NCI-H1105 treated with DMSO at 0.1 percent for 48 hours (cell line): ENCODE results near the gene TBC1D16.

Experiments used
- DNase-seq: peaks from one replicate; lab custom pipeline; 2025; lab: John Stamatoyannopoulos, UW

TBC1D16 gene

GRCh38 chr17:80035687-80035936 lies at the start of gene TBC1D16:
Gene TBC1D16 (minus strand): TSS chr17:80035872. CDS start chr17:80013547, 22,325 bp downstream.
- DNase-seq = no peak

GRCh38 chr17:80084773-80085172 lies 49.1 kb upstream of the TBC1D16 start:
- no peak for DNase-seq

GRCh38 chr17:80083136-80083661 lies 47.5 kb upstream of the TBC1D16 start:
- no peak for DNase-seq

- DNase-seq = peak; percentile 69
Observed at GRCh38 chr17:80082403-80083135, 46.9 kb upstream of the TBC1D16 start.

GRCh38 chr17:80081596-80081995 lies 45.9 kb upstream of the TBC1D16 start:
- DNase-seq = no peak

- DNase-seq = no peak
Observed at GRCh38 chr17:80080081-80080480, 44.4 kb upstream of the TBC1D16 start.

GRCh38 chr17:80072410-80072809 lies 36.7 kb upstream of the TBC1D16 start:
- DNase-seq = no peak

GRCh38 chr17:80071116-80071841 lies 35.6 kb upstream of the TBC1D16 start:
- DNase-seq = peak; percentile 28

- no peak for DNase-seq
Observed at GRCh38 chr17:80070375-80071115, 34.9 kb upstream of the TBC1D16 start.

GRCh38 chr17:80068301-80069222 lies 32.9 kb upstream of the TBC1D16 start:
- DNase-seq = no peak

- DNase-seq = no peak
Observed at GRCh38 chr17:80067393-80067986, 31.8 kb upstream of the TBC1D16 start.

GRCh38 chr17:80065478-80066170 lies 30.0 kb upstream of the TBC1D16 start:
- no peak for DNase-seq

GRCh38 chr17:80064696-80065095 lies 29.0 kb upstream of the TBC1D16 start:
- DNase-seq = no peak

GRCh38 chr17:80063830-80064585 lies 28.3 kb upstream of the TBC1D16 start:
- DNase-seq = no peak

- no peak for DNase-seq
Observed at GRCh38 chr17:80061421-80061820, 25.7 kb upstream of the TBC1D16 start.

- DNase-seq = no peak
Observed at GRCh38 chr17:80060644-80061043, 25.0 kb upstream of the TBC1D16 start.

- no peak for DNase-seq
Observed at GRCh38 chr17:80058311-80058955, 22.8 kb upstream of the TBC1D16 start.

GRCh38 chr17:80055597-80055996 lies 19.9 kb upstream of the TBC1D16 start:
- DNase-seq = no peak

GRCh38 chr17:80053102-80053501 lies 17.4 kb upstream of the TBC1D16 start:
- no peak for DNase-seq
